Fibroblast of mammary gland (primary cell): Measurements from ENCODE around the gene IFNLR1.

Source experiments
- DNase-seq: peaks from one replicate; pipeline ENCODE4 v3.0.0-alpha.2; 2010; ENCODE audit warnings: low read depth
- H3K4me3 ChIP-seq: 2 replicates; pipeline ENCODE4 v1.5.1; 2011; ENCODE audit warnings: low read depth, mild to moderate bottlenecking, low read length, moderate library complexity; ENCODE audit not compliant: control insufficient read depth
- CTCF ChIP-seq: conservative IDR thresholded peaks from 2 replicates; pipeline ENCODE4 v1.5.1; 2011; ENCODE audit warnings: low read depth, low read length, inconsistent platforms; ENCODE audit not compliant: control insufficient read depth, insufficient read depth

IFNLR1 gene

GRCh38 chr1:24199291-24199900 is 12.3 kb upstream of the IFNLR1 start:
- no peak overlapping the region for H3K4me3 ChIP-seq
- peak; percentile 64 for DNase-seq
- peak; percentile 82 for TF ChIP-seq CTCF

- DNase-seq: no peak
- TF ChIP-seq CTCF: no peak
- H3K4me3 ChIP-seq: no peak overlapping the region
Observed at GRCh38 chr1:24198766-24199165, 11.7 kb upstream of the IFNLR1 start.

- no peak overlapping the region for H3K4me3 ChIP-seq
- DNase-seq: no peak
- no peak for TF ChIP-seq CTCF
Observed at GRCh38 chr1:24195874-24196273, 8.8 kb upstream of the IFNLR1 start.

- no peak overlapping the region for H3K4me3 ChIP-seq
- TF ChIP-seq CTCF: no peak
- no peak for DNase-seq
Observed at GRCh38 chr1:24195136-24195535, 8.0 kb upstream of the IFNLR1 start.

- no peak for DNase-seq
- no peak for TF ChIP-seq CTCF
- H3K4me3 ChIP-seq: no peak overlapping the region
Observed at GRCh38 chr1:24193046-24193445, 6.0 kb upstream of the IFNLR1 start.

- no peak overlapping the region for H3K4me3 ChIP-seq
- DNase-seq: peak; percentile 75
- no peak for TF ChIP-seq CTCF
Observed at GRCh38 chr1:24191860-24192259, 4.8 kb upstream of the IFNLR1 start.

GRCh38 chr1:24190983-24191461 is 3.9 kb upstream of the IFNLR1 start:
- no peak for DNase-seq
- no peak for TF ChIP-seq CTCF
- H3K4me3 ChIP-seq: no peak overlapping the region
